Measurements from ENCODE around the gene APOL4.
"Not testable (repeated sequence)": the region's sequence is repeated elsewhere in the genome, so short reads cannot be mapped to it uniquely, and the experiment has no call there.

The APOL4 gene

GRCh38 chr22:36231051-36231450, 29.4 kb upstream of the APOL4 start:
- DNase-seq, result not testable (repeated sequence)

GRCh38 chr22:36229649-36230048, 28.0 kb upstream of the APOL4 start:
- not testable (repeated sequence) for DNase-seq

- no peak for DNase-seq
Observed at GRCh38 chr22:36228944-36229343, 27.3 kb upstream of the APOL4 start.

GRCh38 chr22:36228369-36228768, 26.8 kb upstream of the APOL4 start:
- DNase-seq, result not testable (repeated sequence)

DNA sequence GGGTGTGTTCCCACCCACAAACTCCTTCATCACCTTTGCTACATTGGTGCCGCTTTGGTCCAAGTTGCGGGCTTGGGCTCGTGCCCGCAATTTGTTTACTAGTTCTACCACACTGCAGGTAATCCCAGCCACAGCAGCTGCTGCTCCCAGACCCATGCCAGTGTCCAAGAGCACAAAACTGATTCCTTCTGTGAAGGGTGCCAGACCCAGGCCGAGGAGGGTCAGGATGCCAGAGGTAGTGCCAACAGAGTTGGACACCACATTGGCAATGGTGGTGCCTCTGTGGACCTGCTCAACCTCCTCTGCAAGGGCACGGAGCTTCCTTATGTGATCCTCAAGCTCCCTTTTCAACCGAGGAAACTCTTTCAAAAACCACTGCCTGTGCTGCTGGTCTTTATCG, 26.2 kb upstream of the APOL4 start:
- no peak for DNase-seq

DNA sequence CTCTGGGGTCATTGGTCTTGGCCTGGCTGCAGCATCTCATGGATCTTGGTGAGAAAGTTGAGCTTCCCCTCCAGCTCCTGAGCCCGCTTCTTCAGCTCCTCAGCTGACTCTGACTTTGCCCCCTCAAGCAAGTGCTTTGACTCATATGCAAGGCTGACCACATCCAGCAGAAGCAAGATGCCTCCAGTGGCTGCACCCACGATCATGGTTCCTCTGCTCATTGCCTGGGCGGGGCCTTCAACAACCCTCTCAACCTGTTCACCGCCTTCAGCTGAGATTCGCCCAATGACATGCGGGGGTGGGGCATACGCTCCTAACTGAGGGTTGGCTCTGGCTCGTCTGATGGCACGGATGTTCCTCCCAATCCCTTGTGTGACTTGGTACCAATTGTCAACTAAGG, 25.8 kb upstream of the APOL4 start:
- no peak for DNase-seq

GRCh38 chr22:36226189-36226588, 24.6 kb upstream of the APOL4 start:
- no peak for DNase-seq

- DNase-seq, result no peak
Observed at GRCh38 chr22:36225333-36225922, 23.8 kb upstream of the APOL4 start.

- DNase-seq, result no peak
Observed at GRCh38 chr22:36224245-36224644, 22.6 kb upstream of the APOL4 start.

- no peak for DNase-seq
Observed at GRCh38 chr22:36223504-36223903, 21.9 kb upstream of the APOL4 start.

GRCh38 chr22:36222887-36223450, 21.4 kb upstream of the APOL4 start:
- no peak for DNase-seq

GRCh38 chr22:36221799-36222751, 20.5 kb upstream of the APOL4 start:
- DNase-seq, result no peak

GRCh38 chr22:36220451-36220921, 18.9 kb upstream of the APOL4 start:
- no peak for DNase-seq

GRCh38 chr22:36218648-36219193, 17.1 kb upstream of the APOL4 start:
- no peak for DNase-seq

DNA sequence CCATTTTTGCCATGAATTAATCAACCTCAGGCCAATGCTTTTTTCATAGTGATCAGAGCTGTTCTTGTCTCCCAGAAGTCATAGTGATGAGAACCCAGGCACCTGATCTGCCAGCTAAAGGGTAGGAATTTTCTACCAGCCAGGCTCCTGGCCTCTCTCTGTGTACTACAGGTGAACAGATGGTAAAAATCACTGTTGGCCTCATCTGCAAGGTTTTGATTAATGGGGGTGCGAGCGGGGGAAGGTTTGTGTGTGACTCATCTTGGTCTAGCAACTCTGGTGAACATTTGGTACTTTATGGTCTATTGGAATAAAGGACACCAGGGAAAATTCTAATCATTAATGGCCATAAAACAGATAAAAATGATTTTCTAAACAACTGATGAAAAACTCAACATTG, 14.4 kb upstream of the APOL4 start:
- no peak for DNase-seq

DNA sequence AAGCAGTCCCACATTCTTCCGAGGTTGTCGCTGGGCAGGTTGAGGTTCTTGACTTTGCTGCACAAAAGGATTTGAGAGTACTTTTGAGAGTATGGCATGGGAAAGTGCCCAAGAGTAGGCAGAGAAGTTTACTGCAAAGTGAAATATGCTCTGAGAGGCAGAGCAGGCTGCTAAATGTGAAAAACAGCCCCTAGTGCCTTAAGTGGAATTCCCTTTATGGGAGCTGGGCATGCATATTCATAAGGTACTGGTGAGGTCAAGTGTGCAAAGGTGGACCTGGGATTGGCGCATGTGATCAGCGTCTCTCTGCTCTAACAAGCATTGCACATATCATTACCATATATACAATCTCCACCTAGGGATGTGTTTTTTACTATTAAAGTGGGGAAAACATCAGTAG, 12.0 kb upstream of the APOL4 start:
- no peak for DNase-seq

- DNase-seq, result no peak
Observed at GRCh38 chr22:36212901-36213300, 11.3 kb upstream of the APOL4 start.

GRCh38 chr22:36211237-36211861, 9.7 kb upstream of the APOL4 start:
- DNase-seq, result no peak

- DNase-seq, result no peak
Observed at GRCh38 chr22:36210224-36210623, 8.6 kb upstream of the APOL4 start.

DNA sequence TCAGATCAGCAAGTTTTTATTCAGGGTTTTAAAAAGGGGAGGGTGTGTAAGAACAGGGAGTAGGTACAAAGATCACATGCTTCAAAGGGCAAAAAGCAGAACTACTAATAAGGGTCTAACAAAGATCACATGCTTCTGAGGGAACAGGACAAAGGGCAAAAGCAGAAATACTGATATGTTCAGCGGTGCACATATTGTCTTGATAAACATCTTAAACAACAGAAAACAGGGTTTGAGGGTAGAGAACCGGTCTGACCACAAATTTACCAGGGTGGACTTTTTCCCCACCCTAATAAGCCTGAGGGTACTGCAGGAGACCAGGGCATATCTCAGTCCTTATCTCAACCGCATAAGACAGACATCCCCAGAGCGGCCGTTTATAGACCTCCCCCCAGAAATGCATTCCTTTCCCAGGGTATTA, 7.9 kb upstream of the APOL4 start:
- not testable (repeated sequence) for DNase-seq

DNA sequence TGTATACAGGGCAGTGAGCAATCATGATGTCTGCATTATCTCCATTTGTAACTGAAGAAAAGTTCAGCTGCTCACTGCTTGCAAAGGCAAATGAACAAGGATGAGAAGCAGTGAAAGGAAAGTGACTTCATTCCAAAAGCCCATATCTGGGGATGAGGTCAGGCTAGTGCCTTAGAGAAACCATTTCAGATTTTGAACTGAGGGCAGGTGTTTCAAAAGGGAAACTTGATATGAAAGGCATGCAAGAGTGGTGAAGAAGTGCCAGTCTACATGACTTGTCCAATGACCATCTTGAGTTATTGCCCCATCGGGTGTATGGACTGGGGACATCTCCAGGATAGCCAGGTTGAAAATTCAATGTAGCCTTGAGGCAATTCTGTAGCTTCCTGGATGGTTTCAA, 7.3 kb upstream of the APOL4 start:
- DNase-seq, result no peak

GRCh38 chr22:36208162-36208765, 6.7 kb upstream of the APOL4 start:
- no peak for DNase-seq

GRCh38 chr22:36206255-36206654, 4.6 kb upstream of the APOL4 start:
- no peak for DNase-seq
